VCaP (cell line): Measurements from ENCODE around the gene SMIM29.

Experiments
- H3K27ac ChIP-seq: fragments of 450-650 bp; 2 replicates; pipeline ENCODE4 v1.5.1; 2017
- TF ChIP-seq, protein P1 (sequence below): fragments of 450-650 bp; conservative IDR thresholded peaks from 2 replicates; pipeline ENCODE4 v1.5.1; 2017; ENCODE audit warnings: mild to moderate bottlenecking, moderate library complexity

Gene SMIM29

DNA sequence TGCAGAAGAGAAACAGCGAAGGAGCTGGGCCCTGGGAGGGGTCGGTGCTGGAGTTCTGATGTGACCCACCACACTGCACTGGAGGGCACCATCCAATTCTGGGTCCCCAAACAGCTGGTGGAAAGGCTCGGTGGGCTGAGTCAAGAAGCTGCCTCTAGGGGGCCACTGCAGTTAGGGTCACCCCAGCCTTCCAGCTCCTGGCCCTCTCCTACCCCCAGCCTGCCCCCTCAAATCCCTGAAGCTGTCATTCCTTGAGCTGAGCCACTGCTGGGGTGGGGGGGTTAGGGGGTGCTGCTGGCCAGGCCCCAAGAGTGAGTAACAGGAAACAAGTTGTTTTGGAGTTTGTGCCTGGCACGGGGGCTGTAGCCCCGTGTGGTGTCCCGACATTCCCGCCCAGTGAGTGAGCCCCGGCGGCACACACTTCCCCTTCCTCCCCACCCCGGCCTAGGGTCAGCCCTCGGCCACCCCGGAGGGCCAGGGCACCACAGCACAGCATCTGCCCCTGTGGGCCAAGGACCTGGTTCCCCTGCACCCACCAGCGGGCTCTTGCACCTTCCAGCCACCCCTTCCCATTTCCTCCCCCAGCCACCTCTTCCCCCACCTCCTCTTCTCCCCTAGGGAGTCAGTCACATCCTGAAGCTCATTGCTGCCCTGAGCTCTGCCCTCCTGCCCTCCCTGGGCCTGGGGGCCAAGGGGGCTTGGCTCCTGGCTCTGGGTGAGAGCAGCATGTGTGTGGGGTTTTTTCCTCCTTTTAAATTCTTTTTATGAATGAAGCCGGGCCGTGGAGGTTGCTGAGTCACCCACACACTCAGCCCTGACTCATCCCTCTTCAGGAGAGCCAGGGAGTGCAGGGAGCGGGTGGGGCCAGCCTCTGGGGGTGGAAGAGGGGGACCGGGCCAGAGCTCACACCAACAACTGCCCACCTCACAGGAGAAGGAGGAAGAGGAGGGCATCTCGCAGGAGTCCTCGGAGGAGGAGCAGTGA is 4.6 kb downstream of the SMIM29 start:
- TF ChIP-seq, protein P1, sequence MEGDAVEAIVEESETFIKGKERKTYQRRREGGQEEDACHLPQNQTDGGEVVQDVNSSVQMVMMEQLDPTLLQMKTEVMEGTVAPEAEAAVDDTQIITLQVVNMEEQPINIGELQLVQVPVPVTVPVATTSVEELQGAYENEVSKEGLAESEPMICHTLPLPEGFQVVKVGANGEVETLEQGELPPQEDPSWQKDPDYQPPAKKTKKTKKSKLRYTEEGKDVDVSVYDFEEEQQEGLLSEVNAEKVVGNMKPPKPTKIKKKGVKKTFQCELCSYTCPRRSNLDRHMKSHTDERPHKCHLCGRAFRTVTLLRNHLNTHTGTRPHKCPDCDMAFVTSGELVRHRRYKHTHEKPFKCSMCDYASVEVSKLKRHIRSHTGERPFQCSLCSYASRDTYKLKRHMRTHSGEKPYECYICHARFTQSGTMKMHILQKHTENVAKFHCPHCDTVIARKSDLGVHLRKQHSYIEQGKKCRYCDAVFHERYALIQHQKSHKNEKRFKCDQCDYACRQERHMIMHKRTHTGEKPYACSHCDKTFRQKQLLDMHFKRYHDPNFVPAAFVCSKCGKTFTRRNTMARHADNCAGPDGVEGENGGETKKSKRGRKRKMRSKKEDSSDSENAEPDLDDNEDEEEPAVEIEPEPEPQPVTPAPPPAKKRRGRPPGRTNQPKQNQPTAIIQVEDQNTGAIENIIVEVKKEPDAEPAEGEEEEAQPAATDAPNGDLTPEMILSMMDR: peak; percentile 40
- H3K27ac ChIP-seq: peak overlapping the region; percentile 37; the same call in 1 of the 2 replicates

- peak overlapping the region; percentile 37; the same call in 1 of the 2 replicates for H3K27ac ChIP-seq
- TF ChIP-seq, protein P1: no peak
These were observed 5.6 kb downstream of the SMIM29 start for GRCh38 chr6:34243131-34243771.

DNA sequence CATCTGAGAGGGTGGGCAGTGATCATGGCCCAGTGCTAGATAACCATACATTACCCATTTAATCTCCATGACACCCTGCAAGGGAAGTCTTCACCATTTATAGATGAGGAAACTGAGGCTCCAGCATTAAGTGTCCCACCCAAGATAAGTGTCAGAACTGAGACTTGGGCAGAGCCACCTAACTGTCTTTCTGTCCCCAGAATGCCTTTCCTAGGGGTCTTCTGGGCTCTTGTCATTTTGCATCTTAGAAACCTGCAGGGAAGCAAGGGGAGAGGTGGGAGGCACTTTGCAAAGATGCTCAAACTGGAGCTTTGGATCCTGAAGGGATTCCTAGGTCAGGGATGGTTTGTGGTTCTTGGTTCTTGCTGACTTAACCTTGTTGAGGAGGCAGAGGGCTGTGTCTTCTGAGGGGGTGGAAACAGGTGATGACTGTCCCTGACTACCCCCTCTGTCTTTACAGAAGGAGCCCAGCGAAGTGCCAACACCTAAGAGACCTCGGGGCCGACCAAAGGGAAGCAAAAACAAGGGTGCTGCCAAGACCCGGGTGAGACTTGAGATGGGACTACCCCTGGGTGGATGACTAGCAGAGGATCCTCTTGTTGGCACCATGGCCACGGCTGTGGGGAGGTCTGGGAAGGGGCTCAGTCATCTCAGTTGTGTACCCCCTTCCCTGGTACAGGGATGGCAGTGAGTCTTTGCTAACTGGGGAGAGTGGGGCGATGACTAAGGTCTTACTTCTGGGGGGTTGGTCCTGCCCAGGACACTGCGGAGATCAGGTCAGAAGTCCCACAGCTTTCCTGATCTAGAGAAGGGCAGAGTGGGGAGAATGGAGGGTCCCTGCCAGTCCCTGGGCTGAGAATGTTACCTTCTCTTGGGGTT is 6.3 kb downstream of the SMIM29 start:
- TF ChIP-seq, protein P1: no peak
- H3K27ac ChIP-seq: no peak overlapping the region; the same call in 1 of the 2 replicates

GRCh38 chr6:34241351-34242215 is 7.2 kb downstream of the SMIM29 start:
- TF ChIP-seq, protein P1: no peak
- H3K27ac ChIP-seq: no peak overlapping the region

DNA sequence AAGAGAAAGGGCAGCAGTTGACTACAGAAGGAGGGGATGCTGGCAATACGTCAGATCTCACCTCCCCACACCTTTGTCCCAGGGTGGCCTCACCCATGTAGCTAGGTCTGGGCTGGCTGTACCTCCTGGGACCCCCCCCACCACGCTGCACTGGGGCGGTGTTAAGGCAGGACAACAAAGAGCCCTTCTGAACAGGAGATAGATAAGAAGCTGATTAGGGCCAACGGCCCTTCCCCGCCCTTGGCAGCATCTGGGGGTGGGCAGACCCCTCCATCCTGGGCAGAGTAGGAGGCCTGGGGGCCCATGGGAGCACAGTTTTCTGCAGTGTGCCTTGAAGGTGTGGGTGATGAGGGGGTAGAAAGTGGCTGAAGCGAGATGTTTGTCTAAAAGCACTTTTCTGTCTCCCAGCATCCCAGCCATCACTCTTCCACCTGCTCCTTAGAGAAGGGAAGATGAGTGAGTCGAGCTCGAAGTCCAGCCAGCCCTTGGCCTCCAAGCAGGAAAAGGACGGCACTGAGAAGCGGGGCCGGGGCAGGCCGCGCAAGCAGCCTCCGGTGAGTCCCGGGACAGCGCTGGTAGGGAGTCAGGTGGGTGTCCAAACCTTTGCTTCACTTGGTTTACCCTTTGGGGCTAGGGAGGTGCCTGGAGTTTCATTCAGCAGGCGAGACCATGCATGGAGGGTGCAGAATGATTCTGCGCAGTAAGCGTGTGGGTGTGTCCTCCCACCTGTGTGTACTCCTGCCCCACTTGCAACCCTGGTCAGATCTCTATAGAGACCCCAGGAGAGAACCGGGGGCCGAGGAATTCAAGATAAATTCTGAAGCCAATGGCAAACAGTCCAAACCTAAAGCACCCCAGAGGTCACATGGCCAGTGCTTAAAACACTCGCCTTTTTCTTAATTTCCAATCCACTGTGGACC is 8.2 kb downstream of the SMIM29 start:
- TF ChIP-seq, protein P1: no peak
- peak overlapping the region; percentile 99; the same call in 1 of the 2 replicates for H3K27ac ChIP-seq

DNA sequence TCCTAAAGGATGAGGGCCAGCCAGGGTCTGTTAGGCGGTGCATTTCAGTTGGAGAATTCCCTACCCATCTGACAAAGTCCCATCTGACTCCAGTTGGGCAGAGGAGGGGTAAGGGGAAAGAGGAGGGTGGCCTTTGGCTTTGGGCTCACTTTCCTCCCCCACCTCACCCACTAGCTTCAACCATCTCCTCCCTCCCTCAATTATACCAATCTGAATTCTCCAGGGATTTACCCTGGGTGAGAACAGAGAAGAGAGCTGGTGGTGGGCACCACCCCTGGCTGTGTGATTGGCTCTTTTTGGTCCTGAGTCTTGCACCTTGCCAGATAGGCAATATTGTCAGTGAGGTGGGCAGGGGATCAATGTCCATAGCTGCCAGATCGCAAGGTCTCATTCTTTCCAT is 8.9 kb downstream of the SMIM29 start:
- H3K27ac ChIP-seq: peak overlapping the region; percentile 99; the same call in 1 of the 2 replicates
- TF ChIP-seq, protein P1: no peak
